ENCODE measurements around the gene SWAP70. TPM values are rescaled to one million over a fixed set of nuclear protein-coding genes. Genes with fewer than 3 reads are reported as not detected.

Gene SWAP70
- polyA plus RNA-seq, 3 donors = 10.9 to 26.4 (median 13.8) TPM

DNA sequence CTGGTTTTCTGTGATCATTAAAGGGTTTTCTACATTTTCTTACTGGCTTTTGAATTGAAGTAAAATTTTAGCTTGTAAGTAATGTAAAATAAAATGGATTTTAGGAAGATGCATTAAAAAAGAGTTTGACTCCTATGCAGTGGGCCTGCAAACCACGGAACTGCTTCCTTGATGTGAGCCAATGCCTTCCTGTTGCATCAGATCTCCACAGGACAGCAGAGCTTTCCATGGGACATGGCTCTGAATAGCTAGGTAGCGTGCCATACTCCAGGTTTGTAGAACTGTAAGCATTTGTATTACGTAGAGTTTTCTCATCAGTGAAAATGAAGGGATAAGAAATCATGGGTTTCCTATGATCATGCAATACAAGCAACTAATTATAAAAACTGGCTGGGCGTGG is 133.4 kb downstream of the SWAP70 start:
- H2AFZ ChIP-seq (ENCODE audit: insufficient read depth, low read depth, low read length, poor library complexity, severe bottlenecking) = no peak overlapping the region
- no peaks in the 10 kb centered on the region for H3K9me3 Mint-ChIP-seq
- peaks cover 2% of the 10 kb centered on the region for H3K4me1 Mint-ChIP-seq
- H3K27me3 Mint-ChIP-seq (ENCODE audit: low read depth in 3 of 3) = peaks cover 0 to 2% (median 0%) of the 10 kb centered on the region in 3 donors
- no peak for TF ChIP-seq CTCF (IDR thresholded peaks at IDR 0.05)
- no peaks in the 10 kb centered on the region for H3K9me3 ChIP-seq (replicated peaks in 1 of 2; ENCODE audit: control insufficient read depth in 1 of 2, insufficient read depth in 1 of 2, low read length in 2 of 2)
- H3K79me2 ChIP-seq (ENCODE audit: insufficient read depth, low read length) = no peaks in the 10 kb centered on the region
- no peak overlapping the region for H3K27ac Mint-ChIP-seq
- H3K36me3 ChIP-seq (replicated peaks in 1 of 2; ENCODE audit: control insufficient read depth in 1 of 2, insufficient read depth in 2 of 2, low read length in 2 of 2) = peaks cover 17 to 74% of the 10 kb centered on the region in 2 donors
- DNase-seq = no peak
- peaks cover 45 to 52% of the 10 kb centered on the region in 2 donors for H3K36me3 Mint-ChIP-seq
- H3K4me2 ChIP-seq (replicated peaks; ENCODE audit: extremely low read depth, low read length, poor library complexity, severe bottlenecking) = no peak overlapping the region
- no peak overlapping the region for H3K4me3 Mint-ChIP-seq
- H3K4me1 ChIP-seq (ENCODE audit: control insufficient read depth in 1 of 2, insufficient read depth in 2 of 2, low read length in 2 of 2) = no peaks in the 10 kb centered on the region
- no CpG with 5 or more reads among the region's 4 CpGs for WGBS (ENCODE audit: insufficient coverage)
- no peak overlapping the region for H3K9ac ChIP-seq (ENCODE audit: insufficient read depth, low read length, poor library complexity, severe bottlenecking)
- no peak overlapping the region for H3K27ac ChIP-seq (ENCODE audit: low read depth in 1 of 2, low read length in 2 of 2)
- H3K27me3 ChIP-seq (ENCODE audit: control insufficient read depth in 2 of 2, insufficient read depth in 2 of 2, low read length in 2 of 2) = no peaks in the 10 kb centered on the region
- H3K4me3 ChIP-seq (replicated peaks in 1 of 3; ENCODE audit: low read depth in 2 of 3, low read length in 3 of 3) = no peak overlapping the region
- no peaks in the 10 kb centered on the region for H4K20me1 ChIP-seq (ENCODE audit: insufficient read depth, low read length)
- intact Hi-C loops (cut with micrococcal nuclease) = no loop called here

GRCh38 chr11:9799886-9800285 is 136.0 kb downstream of the SWAP70 start:
- Histone ChIP-seq H4K20me1 (ENCODE audit: insufficient read depth, low read length) (no peaks in the 10 kb centered on the region), H3K4me1 (ENCODE audit: control insufficient read depth in 1 of 2, insufficient read depth in 2 of 2, low read length in 2 of 2) (no peaks in the 10 kb centered on the region), H2AFZ (ENCODE audit: insufficient read depth, low read depth, low read length, poor library complexity, severe bottlenecking) (no peak overlapping the region), H3K36me3 (replicated peaks in 1 of 2; ENCODE audit: control insufficient read depth in 1 of 2, insufficient read depth in 2 of 2, low read length in 2 of 2) (peaks cover 13 to 70% of the 10 kb centered on the region in 2 donors), H3K27ac (ENCODE audit: low read depth in 1 of 2, low read length in 2 of 2) (no peak overlapping the region), H3K9ac (ENCODE audit: insufficient read depth, low read length, poor library complexity, severe bottlenecking) (no peak overlapping the region), H3K79me2 (ENCODE audit: insufficient read depth, low read length) (no peaks in the 10 kb centered on the region), H3K27me3 (ENCODE audit: control insufficient read depth in 2 of 2, insufficient read depth in 2 of 2, low read length in 2 of 2) (no peaks in the 10 kb centered on the region), H3K4me3 (replicated peaks in 1 of 3; ENCODE audit: low read depth in 2 of 3, low read length in 3 of 3) (no peak overlapping the region), H3K4me2 (replicated peaks; ENCODE audit: extremely low read depth, low read length, poor library complexity, severe bottlenecking) (no peak overlapping the region), H3K9me3 (replicated peaks in 1 of 2; ENCODE audit: control insufficient read depth in 1 of 2, insufficient read depth in 1 of 2, low read length in 2 of 2) (no peaks in the 10 kb centered on the region)
- no peak overlapping the region for H3K4me3 Mint-ChIP-seq
- TF ChIP-seq CTCF (IDR thresholded peaks at IDR 0.05) = no peak
- H3K36me3 Mint-ChIP-seq = peaks cover 41 to 49% of the 10 kb centered on the region in 2 donors
- peaks cover 0 to 2% (median 0%) of the 10 kb centered on the region in 3 donors for H3K27me3 Mint-ChIP-seq (ENCODE audit: low read depth in 3 of 3)
- peaks cover 2% of the 10 kb centered on the region for H3K4me1 Mint-ChIP-seq
- H3K9me3 Mint-ChIP-seq = no peaks in the 10 kb centered on the region
- H3K27ac Mint-ChIP-seq = no peak overlapping the region
- DNase-seq = no peak
- 100% methylated on average over 1 of the region's 3 CpGs for WGBS (ENCODE audit: insufficient coverage)
- intact Hi-C loops (cut with micrococcal nuclease) = no loop called here

All from CD14-positive monocyte (primary cell).